SU-DHL-6 (cell line): ENCODE data around the gene CELF5.

Source experiments
- H2AFZ ChIP-seq: fragments of 200-600 bp; sonication (generic); 2 replicates; pipeline ENCODE4 v1.6.1; 2014; ENCODE audit warnings: low read depth, mild to moderate bottlenecking, moderate library complexity, mixed read lengths, antibody characterized with exemption, low read length; ENCODE audit not compliant: severe bottlenecking
- H3F3A ChIP-seq: fragments of 200-600 bp; shearing (Covaris generic); 2 replicates; pipeline ENCODE4 v1.6.0; 2016; ENCODE audit warnings: antibody characterized with exemption, mild to moderate bottlenecking; ENCODE audit not compliant: insufficient read depth
- H3K27ac ChIP-seq: fragments of 200-600 bp; sonication (generic); 2 replicates; pipeline ENCODE4 v1.5.1; 2016; ENCODE audit warnings: low read depth, mild to moderate bottlenecking, low read length, moderate library complexity, mixed read lengths
- H3K27me3 ChIP-seq: fragments of 200-600 bp; sonication (generic), shearing (Covaris generic); 2 replicates; pipeline ENCODE4 v1.6.0; 2014; ENCODE audit warnings: mild to moderate bottlenecking, low read length
- H3K36me3 ChIP-seq: fragments of 200-600 bp; sonication (generic); 2 replicates; pipeline ENCODE4 v1.6.1; 2014; ENCODE audit warnings: mild to moderate bottlenecking, low read length, mixed read lengths
- H3K4me2 ChIP-seq: fragments of 300-600, 200-600 bp; shearing (Covaris generic), sonication (generic); 2 replicates; pipeline ENCODE4 v1.6.0; 2014; ENCODE audit warnings: low read length, low read depth, mild to moderate bottlenecking; ENCODE audit not compliant: poor library complexity, severe bottlenecking
- H3K4me3 ChIP-seq: fragments of 200-600 bp; sonication (generic); 2 replicates; pipeline ENCODE4 v1.5.1; 2014; ENCODE audit warnings: antibody characterized with exemption, low read length, mild to moderate bottlenecking, mixed read lengths; ENCODE audit not compliant: insufficient read depth, poor library complexity, severe bottlenecking
- H3K79me2 ChIP-seq: fragments of 200-600 bp; sonication (generic); 2 replicates; pipeline ENCODE4 v1.6.1; 2014; ENCODE audit warnings: mild to moderate bottlenecking, low read length, moderate library complexity; ENCODE audit not compliant: insufficient read depth
- H3K9ac ChIP-seq: fragments of 200-600 bp; sonication (generic); 2 replicates; pipeline ENCODE4 v1.7.0; 2014; ENCODE audit warnings: mild to moderate bottlenecking, low read length
- H3K9me2 ChIP-seq: fragments of 200-600 bp; sonication (generic); replicated peaks from 2 replicates; pipeline ENCODE4 v1.6.1; 2014; ENCODE audit warnings: low read length; ENCODE audit not compliant: insufficient read depth
- H3K9me3 ChIP-seq: fragments of 200-600 bp; sonication (generic); 2 replicates; pipeline ENCODE4 v1.6.1; 2014; ENCODE audit warnings: low read length, mixed read lengths; ENCODE audit not compliant: insufficient read depth
- H4K20me1 ChIP-seq: fragments of 200-600 bp; sonication (generic); 2 replicates; pipeline ENCODE4 v1.6.1; 2014; ENCODE audit warnings: low read depth, mild to moderate bottlenecking, antibody characterized with exemption, low read length, moderate library complexity, mixed read lengths
- CTCF ChIP-seq: fragments of 200-600 bp; sonication (generic); IDR thresholded peaks from one replicate; pipeline ENCODE4 v1.5.1; 2017; ENCODE audit warnings: antibody characterized with exemption, mild to moderate bottlenecking, low read length, moderate library complexity; ENCODE audit not compliant: insufficient read depth, poor library complexity, severe bottlenecking
- EZH2phosphoT487 ChIP-seq: fragments of 200-600 bp; sonication (generic), shearing (Covaris generic); conservative IDR thresholded peaks from 2 replicates; pipeline ENCODE4 v1.6.1; 2018; ENCODE audit warnings: mild to moderate bottlenecking, antibody characterized with exemption, low read length, moderate library complexity, mixed read lengths

CELF5 gene

DNA sequence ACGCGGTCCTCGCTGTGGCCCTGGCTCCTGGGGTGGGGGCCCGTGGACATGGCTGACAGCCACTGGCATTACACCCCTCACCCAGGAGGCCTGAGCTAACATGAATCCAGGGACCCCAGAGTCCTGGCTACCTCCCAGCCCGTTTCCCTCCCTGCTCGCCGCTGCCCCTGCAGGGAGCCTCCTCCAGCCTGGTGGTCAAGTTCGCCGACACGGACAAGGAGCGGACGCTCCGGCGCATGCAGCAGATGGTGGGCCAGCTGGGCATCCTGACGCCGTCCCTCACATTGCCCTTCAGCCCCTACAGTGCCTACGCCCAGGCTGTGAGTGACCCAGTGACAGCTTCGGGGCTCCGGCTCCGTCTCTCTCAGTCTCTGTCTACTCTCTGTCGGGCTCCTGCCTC, 56.6 kb downstream of the CELF5 start:
- Histone ChIP-seq H3K27me3 (no peaks in the 10 kb centered on the region), H3K9me2 (no peaks in the 10 kb centered on the region), H3K27ac (no peak overlapping the region), H3K9me3 (no peaks in the 10 kb centered on the region), H3F3A (no peaks in the 10 kb centered on the region), H2AFZ (no peak overlapping the region), H3K79me2 (no peaks in the 10 kb centered on the region), H4K20me1 (no peaks in the 10 kb centered on the region), H3K36me3 (no peaks in the 10 kb centered on the region), H3K4me3 (no peak overlapping the region), H3K4me2 (no peak overlapping the region), H3K9ac (no peak overlapping the region)
- TF ChIP-seq EZH2phosphoT487 = no peak
- no peak for TF ChIP-seq CTCF

- H3K27ac ChIP-seq = no peak overlapping the region
- H3K79me2 ChIP-seq = no peaks in the 10 kb centered on the region
- no peaks in the 10 kb centered on the region for H4K20me1 ChIP-seq
- H3K27me3 ChIP-seq = no peaks in the 10 kb centered on the region
- H3F3A ChIP-seq = no peaks in the 10 kb centered on the region
- H3K4me2 ChIP-seq = no peak overlapping the region
- no peak for TF ChIP-seq CTCF
- TF ChIP-seq EZH2phosphoT487 = no peak
- H3K9me3 ChIP-seq = no peaks in the 10 kb centered on the region
- H2AFZ ChIP-seq = no peak overlapping the region
- H3K9me2 ChIP-seq = no peaks in the 10 kb centered on the region
- H3K4me3 ChIP-seq = no peak overlapping the region
- H3K9ac ChIP-seq = no peak overlapping the region
- no peaks in the 10 kb centered on the region for H3K36me3 ChIP-seq
Measured at GRCh38 chr19:3282155-3282554, 57.7 kb downstream of the CELF5 start.

GRCh38 chr19:3282564-3282963, 58.1 kb downstream of the CELF5 start:
- Histone ChIP-seq H2AFZ (no peak overlapping the region), H4K20me1 (no peaks in the 10 kb centered on the region), H3K9me3 (no peaks in the 10 kb centered on the region), H3K36me3 (no peaks in the 10 kb centered on the region), H3K27ac (no peak overlapping the region), H3K4me2 (no peak overlapping the region), H3K4me3 (no peak overlapping the region), H3K9ac (no peak overlapping the region), H3K79me2 (no peaks in the 10 kb centered on the region), H3F3A (no peaks in the 10 kb centered on the region), H3K9me2 (no peaks in the 10 kb centered on the region), H3K27me3 (no peaks in the 10 kb centered on the region)
- no peak for TF ChIP-seq CTCF
- TF ChIP-seq EZH2phosphoT487 = no peak

- no peaks in the 10 kb centered on the region for H4K20me1 ChIP-seq
- no peaks in the 10 kb centered on the region for H3K36me3 ChIP-seq
- H3F3A ChIP-seq = no peaks in the 10 kb centered on the region
- H3K27me3 ChIP-seq = no peaks in the 10 kb centered on the region
- no peak overlapping the region for H2AFZ ChIP-seq
- no peaks in the 10 kb centered on the region for H3K9me3 ChIP-seq
- no peaks in the 10 kb centered on the region for H3K9me2 ChIP-seq
- no peak overlapping the region for H3K9ac ChIP-seq
- no peak overlapping the region for H3K4me2 ChIP-seq
- H3K79me2 ChIP-seq = no peaks in the 10 kb centered on the region
- H3K27ac ChIP-seq = no peak overlapping the region
- TF ChIP-seq CTCF (no peak), EZH2phosphoT487 (no peak)
- no peak overlapping the region for H3K4me3 ChIP-seq
Measured at GRCh38 chr19:3283246-3283751, 58.8 kb downstream of the CELF5 start.
